SKM-1 (cell line): ENCODE data around the gene SLC43A3.

Source experiments
- DNase-seq: peaks from one replicate; lab custom pipeline; 2025; ENCODE audit not compliant: unreplicated experiment; lab: John Stamatoyannopoulos, UW

The SLC43A3 gene

DNA sequence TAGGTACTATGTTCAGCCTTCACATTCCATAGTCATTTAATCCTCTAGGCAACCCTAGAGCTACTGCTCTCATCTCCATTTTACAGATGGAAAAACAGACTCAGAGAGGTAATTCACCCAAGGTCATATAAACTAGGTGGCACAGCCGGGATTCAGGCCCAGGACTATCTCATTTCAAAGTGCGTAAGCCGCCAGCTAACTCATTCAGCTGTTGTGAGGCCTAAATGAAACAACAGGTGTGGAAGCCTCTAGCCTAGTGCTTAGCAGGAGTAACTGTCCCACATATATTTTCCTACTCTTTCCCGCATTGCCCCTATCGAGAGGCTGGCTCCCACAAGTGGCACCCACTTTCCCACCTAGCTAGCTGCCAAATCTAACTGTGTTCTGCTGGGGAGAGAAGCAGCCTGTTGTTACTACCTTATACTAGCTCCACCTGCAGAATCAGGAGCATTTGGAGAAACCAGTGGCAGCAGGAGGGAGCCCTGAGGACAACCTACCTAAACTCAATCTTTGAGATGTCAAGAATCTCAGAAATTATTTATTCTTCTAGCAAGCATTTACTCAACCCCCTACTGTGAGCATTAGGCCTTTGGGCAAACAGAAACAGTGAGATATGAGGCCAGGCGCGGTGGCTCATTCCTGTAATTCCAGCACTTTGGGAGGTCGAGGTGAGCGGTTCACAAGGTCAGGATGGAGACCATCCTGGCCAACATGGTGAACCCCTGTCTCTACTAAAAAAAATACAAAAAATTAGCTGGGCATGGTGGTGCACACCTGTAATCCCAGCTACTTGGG is 66.8 kb downstream of the SLC43A3 start:
- no peak for DNase-seq

DNA sequence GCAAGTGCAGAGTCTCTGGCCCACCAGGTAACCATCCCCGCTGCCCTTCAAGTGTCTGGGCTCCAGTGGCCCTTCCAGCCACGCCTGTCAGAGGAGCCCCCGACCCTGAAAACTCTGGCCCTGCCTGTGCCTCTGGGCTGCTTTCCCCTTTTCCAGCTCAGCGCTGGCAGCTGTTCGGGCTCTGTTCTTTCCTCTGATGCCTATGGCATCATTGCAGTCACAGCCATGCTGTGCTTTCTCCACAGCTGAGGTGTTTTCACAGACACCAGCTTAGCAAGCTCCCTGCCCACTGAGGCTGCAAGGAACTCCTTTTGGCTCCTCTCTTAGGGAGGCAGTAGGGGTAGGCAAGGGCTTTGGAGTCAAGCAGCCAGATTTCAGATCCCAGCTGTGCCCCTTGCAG is 67.5 kb downstream of the SLC43A3 start:
- DNase-seq: no peak

DNA sequence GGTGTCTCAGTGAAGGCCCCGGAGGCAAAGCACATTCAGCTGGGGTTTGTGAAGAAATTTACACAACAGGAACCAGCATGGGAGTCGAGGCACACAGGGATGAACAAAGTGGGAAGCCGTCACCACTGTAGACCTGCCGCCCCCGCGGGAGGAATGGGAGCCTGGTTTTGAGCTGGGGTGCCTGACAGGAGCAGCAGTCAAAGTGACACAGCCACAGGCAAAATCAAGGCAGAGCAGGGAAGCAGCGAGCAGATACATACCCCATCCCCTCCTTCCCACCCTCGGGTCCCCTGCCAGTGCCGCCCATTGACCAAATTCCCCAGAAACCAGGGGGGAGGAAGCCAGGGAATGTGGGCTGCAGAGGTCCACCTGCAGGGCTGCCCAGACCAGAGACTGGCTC is 67.9 kb downstream of the SLC43A3 start:
- no peak for DNase-seq

DNA sequence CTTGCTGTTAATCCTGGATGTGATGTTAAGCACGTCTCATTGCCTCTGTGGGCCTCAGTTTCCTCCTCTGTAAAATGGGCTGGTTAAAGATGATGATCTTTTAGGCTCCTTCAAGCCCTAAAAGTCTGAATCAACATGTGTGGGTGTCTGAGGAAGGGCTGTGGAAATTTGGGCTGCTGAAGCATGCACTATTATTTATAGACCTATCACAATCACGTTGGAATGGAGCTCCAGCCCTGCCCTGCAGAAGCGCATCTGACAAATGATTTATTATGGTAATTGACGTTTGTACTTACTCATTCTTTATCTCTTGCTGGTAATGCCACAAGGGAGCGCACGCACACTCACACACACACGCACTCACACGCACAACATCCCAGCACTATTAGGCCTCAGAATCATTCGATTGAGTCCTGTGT is 68.4 kb downstream of the SLC43A3 start:
- no peak for DNase-seq

DNA sequence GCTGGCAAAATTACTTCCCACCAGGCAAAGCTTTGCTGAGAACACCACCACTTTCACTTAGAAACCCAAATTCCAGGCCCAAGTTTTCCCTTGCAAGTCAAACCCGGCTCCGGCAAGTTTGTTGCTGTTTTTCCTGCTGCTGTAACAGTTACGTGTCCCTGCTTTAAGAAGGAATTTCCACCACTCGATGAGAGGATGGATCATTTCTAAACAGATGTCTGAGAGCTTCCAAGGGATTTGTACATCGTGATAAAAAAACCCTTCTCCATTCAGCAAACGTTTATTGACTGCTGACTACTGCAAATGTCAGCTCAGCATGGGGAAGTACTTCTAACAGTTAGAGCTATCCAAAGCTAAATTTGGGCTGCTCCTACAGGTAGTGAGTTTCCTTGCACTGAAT is 69.1 kb downstream of the SLC43A3 start:
- DNase-seq: no peak

DNA sequence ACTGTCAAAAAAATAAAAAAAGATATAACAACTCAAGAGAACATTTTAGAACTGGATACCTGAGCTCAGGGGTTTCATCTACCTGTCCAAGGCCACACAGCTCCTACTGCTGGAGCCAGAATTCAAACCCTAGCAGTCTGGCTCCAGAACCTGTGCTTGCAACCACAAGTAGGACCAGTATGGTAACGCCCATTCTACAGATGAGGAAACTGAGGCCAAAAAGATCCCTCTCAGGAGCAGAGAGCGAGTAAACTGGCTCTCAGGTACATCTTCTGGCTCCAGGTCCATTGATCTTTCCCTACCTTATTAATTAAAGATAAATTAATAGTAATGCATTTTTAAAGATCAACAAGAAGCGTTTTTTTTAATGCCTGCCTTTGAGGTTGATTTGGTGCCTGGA is 69.6 kb downstream of the SLC43A3 start:
- no peak for DNase-seq
